CD4-positive, alpha-beta T cell treated with Interleukin-17A for 1 hour (primary cell): Measurements from ENCODE around the gene CD96.

ENCODE experiments used
- DNase-seq: peaks from one replicate; pipeline ENCODE4 v3.0.0-alpha.2; 2020

The CD96 gene

GRCh38 chr3:111681661-111682426 is 139.8 kb downstream of the CD96 start:
- no peak for DNase-seq

GRCh38 chr3:111684640-111685039 is 142.6 kb downstream of the CD96 start:
- DNase-seq, result no peak

- DNase-seq, result no peak
These were observed 146.3 kb downstream of the CD96 start for GRCh38 chr3:111688190-111688800.

- DNase-seq, result no peak
These were observed 148.2 kb downstream of the CD96 start for GRCh38 chr3:111690242-111690641.

GRCh38 chr3:111691293-111691909 is 149.4 kb downstream of the CD96 start:
- DNase-seq, result peak; percentile 52

- no peak for DNase-seq
These were observed 150.9 kb downstream of the CD96 start for GRCh38 chr3:111692593-111693552.

- DNase-seq, result no peak
These were observed 152.5 kb downstream of the CD96 start for GRCh38 chr3:111694471-111694870.

GRCh38 chr3:111695636-111696117 is 153.7 kb downstream of the CD96 start:
- no peak for DNase-seq

GRCh38 chr3:111700054-111700453 is 158.1 kb downstream of the CD96 start:
- DNase-seq, result no peak

GRCh38 chr3:111701292-111701906 is 159.4 kb downstream of the CD96 start:
- no peak for DNase-seq
